Panc1 (cell line): Measurements from ENCODE around the gene DHX15.

Experiments used
- CTCF ChIP-seq: fragments of 450-650 bp; IDR thresholded peaks from 2 replicates; pipeline ENCODE4 v1.5.1; 2017; ENCODE audit warnings: mild to moderate bottlenecking
- REST ChIP-seq, 2 experiments: IDR thresholded peaks; 2 replicates each; pipeline ENCODE4 v1.6.1; 2011 to 2012; ENCODE audit warnings: low read depth in 2 of 2, control low read depth in 1 of 2, low read length in 1 of 2, mild to moderate bottlenecking in 1 of 2, moderate library complexity in 1 of 2; ENCODE audit not compliant: insufficient read depth in 1 of 2
- SIN3A ChIP-seq: IDR thresholded peaks from 2 replicates; pipeline ENCODE4 v1.6.1; 2012; ENCODE audit warnings: low read depth, mild to moderate bottlenecking, low read length, moderate library complexity, borderline replicate concordance; ENCODE audit not compliant: insufficient read depth
- TCF7L2 ChIP-seq: IDR thresholded peaks from 2 replicates; pipeline ENCODE4 v1.6.1; 2011; ENCODE audit warnings: mild to moderate bottlenecking, low read depth, low read length, inconsistent platforms

- TF ChIP-seq SIN3A (no peak), CTCF (no peak), REST (IDR thresholded peaks at IDR 0.05; ENCODE audit: insufficient read depth in 1 of 2, low read depth in 2 of 2, low read length in 1 of 2) (no peak), TCF7L2 (no peak)
These were observed 57.0 kb downstream of the DHX15 start for GRCh38 chr4:24527371-24527770.
